Left lung (tissue), 10 donors: ENCODE data around the gene SAAL1. TPM values are rescaled to one million over a fixed set of nuclear protein-coding genes. Genes with fewer than 3 reads are reported as not detected.
A peak's percentile ranks its signal among the peaks of the same experiment; 100 is the strongest.
"Not testable (repeated sequence)": the region's sequence is repeated elsewhere in the genome, so short reads cannot be mapped to it uniquely, and the experiment has no call there.

Experiments
- ATAC-seq: fragments of 200-7000 bp; cut with Tn5 transposase; one replicate; pipeline ENCODE4 v1.9.1; 2020; ENCODE audit warnings: moderate library complexity
- DNase-seq, 4 donors: peaks; one replicate each; pipeline ENCODE4 v3.0.0-alpha.2; 2013 to 2020
- H3K27ac ChIP-seq, 2 donors: fragments of 200-600 bp; sonication (generic) in 1 of 2; one replicate each; pipeline versions ENCODE4 v1.5.0 to v1.8.0; 2020 to 2021
- H3K27me3 ChIP-seq, 2 donors: fragments of 200-600 bp; sonication (generic) in 1 of 2; one replicate each; pipeline versions ENCODE4 v1.5.0 to v1.8.0; 2020 to 2021
- H3K36me3 ChIP-seq, 2 donors: fragments of 200-600 bp; sonication (generic) in 1 of 2; one replicate each; pipeline versions ENCODE4 v1.5.0 to v1.8.0; 2020 to 2021
- H3K4me1 ChIP-seq, 2 donors: fragments of 200-600 bp; one replicate each; pipeline ENCODE4 v1.8.0; 2021
- H3K4me3 ChIP-seq, 2 donors: fragments of 200-600 bp; sonication (generic) in 1 of 2; one replicate each; pipeline versions ENCODE4 v1.5.0 to v1.8.0; 2020 to 2021; ENCODE audit warnings: mild to moderate bottlenecking in 1 of 2
- H3K9me3 ChIP-seq, 2 donors: fragments of 200-600 bp; sonication (generic) in 1 of 2; one replicate each; pipeline versions ENCODE4 v1.5.0 to v1.8.0; 2020 to 2021
- intact Hi-C, 2 donors: fragments of 100-400 bp; cut with DNase I; formaldehyde crosslinking; loops; one replicate each; pipeline versions ENCODE4 v1.11.2 to v1.14.2; 2022
- polyA plus RNA-seq, 6 donors: library from polyadenylated mRNA; unstranded; fragments of 120-200 nt; gene quantifications; one replicate each; pipeline ENCODE4 v1.2.1, GENCODE V29; 2013; ENCODE audit not compliant: insufficient read length in 6 of 6
- total RNA-seq, 2 donors: library from RNA; stranded (reverse); fragmentation: NEBNext Ultra II Directional; extraction: Animal tissue kit (Norgen Biotek cat#: 25700); gene quantifications; one replicate each; pipeline ENCODE4 v1.2.1, GENCODE V29; 2021
- TF ChIP-seq, protein P1 (sequence below), 2 donors: fragments of 200-600 bp; sonication (generic) in 1 of 2; IDR thresholded peaks; one replicate each; pipeline versions ENCODE4 v1.5.0 to v1.8.0; 2021; ENCODE audit warnings: antibody characterized with exemption in 2 of 2
- donor health status: DM: no; HTN: yes; CAD: no.
- donor health status: DM: no; HTN: no; CAD: no.

Gene SAAL1
- total and polyA plus RNA-seq, 8 donors: 9.5 to 48.3 (median 35.7) TPM

DNA sequence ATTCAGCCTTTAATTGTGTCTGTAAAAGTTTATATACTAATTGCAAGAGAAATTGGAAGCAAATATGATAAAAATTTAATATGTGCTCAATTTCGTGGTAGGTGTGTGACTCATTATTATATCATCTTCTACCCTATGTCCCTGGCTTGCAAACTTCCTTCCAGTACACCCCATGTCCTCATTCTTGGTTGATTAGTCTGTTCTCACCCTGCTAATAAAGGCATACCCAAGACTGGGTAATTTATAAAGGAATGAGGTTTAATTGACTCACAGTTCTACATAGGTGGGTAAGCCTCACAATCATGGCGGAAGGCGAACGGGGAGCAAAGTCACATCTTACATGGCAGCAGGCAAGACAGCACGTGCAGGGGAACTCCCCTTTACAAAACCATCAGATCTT is 38.4 kb upstream of the SAAL1 start:
- DNase-seq (no peak), ATAC-seq (no peak)
- intact Hi-C loops: no loop called here
- Histone ChIP-seq H3K4me3 (no peak overlapping the region), H3K4me1 (no peaks in the 10 kb centered on the region), H3K27ac (no peak overlapping the region), H3K36me3 (no peaks in the 10 kb centered on the region), H3K27me3 (peaks cover 0 to 23% of the 10 kb centered on the region in 2 donors), H3K9me3 (no peaks in the 10 kb centered on the region)
- TF ChIP-seq, protein P1, sequence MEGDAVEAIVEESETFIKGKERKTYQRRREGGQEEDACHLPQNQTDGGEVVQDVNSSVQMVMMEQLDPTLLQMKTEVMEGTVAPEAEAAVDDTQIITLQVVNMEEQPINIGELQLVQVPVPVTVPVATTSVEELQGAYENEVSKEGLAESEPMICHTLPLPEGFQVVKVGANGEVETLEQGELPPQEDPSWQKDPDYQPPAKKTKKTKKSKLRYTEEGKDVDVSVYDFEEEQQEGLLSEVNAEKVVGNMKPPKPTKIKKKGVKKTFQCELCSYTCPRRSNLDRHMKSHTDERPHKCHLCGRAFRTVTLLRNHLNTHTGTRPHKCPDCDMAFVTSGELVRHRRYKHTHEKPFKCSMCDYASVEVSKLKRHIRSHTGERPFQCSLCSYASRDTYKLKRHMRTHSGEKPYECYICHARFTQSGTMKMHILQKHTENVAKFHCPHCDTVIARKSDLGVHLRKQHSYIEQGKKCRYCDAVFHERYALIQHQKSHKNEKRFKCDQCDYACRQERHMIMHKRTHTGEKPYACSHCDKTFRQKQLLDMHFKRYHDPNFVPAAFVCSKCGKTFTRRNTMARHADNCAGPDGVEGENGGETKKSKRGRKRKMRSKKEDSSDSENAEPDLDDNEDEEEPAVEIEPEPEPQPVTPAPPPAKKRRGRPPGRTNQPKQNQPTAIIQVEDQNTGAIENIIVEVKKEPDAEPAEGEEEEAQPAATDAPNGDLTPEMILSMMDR (IDR thresholded peaks at IDR 0.05): no peak

DNA sequence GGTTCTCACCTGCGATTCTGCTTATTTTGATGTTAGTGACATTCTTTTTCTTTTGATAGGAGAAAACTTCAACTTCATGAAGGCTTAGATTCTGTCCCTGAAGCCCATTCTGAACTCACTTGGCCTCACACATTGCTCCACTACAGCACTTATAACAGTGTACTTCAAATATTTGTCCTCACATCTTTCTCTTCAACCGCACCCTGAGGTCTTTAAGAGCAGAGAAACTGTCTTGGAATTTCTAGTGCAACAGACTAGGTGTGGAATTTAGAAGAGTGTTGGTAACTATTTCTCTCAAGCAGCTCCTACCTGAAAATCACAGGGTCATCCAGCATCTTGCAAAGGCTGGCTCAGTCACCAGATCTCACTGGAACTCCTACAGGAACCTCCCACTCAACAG is 34.3 kb upstream of the SAAL1 start:
- peak; percentile 69 for ATAC-seq
- TF ChIP-seq, protein P1 (IDR thresholded peaks at IDR 0.05): no peak
- Histone ChIP-seq H3K36me3 (no peaks in the 10 kb centered on the region), H3K9me3 (no peaks in the 10 kb centered on the region), H3K4me1 (no peaks in the 10 kb centered on the region), H3K27me3 (peaks cover 0 to 7% of the 10 kb centered on the region in 2 donors), H3K27ac (no peak overlapping the region), H3K4me3 (no peak overlapping the region)
- intact Hi-C loops: no loop called here
- no peak for DNase-seq

DNA sequence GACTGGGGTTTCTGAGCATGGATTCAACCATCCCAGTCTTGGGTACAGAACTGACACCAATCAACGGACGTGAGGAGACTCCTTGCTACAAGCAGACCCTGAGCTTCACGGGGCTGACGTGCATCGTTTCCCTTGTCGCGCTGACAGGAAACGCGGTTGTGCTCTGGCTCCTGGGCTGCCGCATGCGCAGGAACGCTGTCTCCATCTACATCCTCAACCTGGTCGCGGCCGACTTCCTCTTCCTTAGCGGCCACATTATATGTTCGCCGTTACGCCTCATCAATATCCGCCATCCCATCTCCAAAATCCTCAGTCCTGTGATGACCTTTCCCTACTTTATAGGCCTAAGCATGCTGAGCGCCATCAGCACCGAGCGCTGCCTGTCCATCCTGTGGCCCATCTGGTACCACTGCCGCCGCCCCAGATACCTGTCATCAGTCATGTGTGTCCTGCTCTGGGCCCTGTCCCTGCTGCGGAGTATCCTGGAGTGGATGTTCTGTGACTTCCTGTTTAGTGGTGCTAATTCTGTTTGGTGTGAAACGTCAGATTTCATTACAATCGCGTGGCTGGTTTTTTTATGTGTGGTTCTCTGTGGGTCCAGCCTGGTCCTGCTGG is 31.4 kb upstream of the SAAL1 start:
- Histone ChIP-seq H3K36me3 (no peaks in the 10 kb centered on the region), H3K27me3 (peaks cover 0 to 19% of the 10 kb centered on the region in 2 donors), H3K27ac (no peak overlapping the region), H3K4me3 (no peak overlapping the region), H3K9me3 (no peaks in the 10 kb centered on the region), H3K4me1 (no peaks in the 10 kb centered on the region)
- TF ChIP-seq, protein P1 (IDR thresholded peaks at IDR 0.05): no peak
- intact Hi-C loops: no loop called here
- ATAC-seq: no peak
- DNase-seq: peak in 1 of 4 donors; percentile 71

DNA sequence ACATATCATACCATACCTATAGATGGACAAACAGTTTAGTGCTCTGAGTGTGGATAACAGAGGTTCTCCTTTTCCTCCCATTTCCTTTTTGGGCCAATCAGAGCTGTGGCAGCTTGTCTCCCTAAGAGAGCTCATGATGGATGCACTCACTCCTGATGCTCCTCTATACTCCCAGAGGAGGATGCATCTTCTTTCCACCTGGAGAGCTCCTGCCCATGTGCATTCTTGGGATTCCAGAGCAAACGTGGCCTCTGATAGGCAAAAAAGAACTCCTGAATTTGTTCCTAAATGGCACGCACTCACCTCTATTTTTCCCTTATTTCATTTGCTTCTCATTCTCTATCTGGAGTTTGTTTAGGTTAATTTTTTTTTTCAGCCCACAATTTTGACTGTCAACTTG is 29.4 kb upstream of the SAAL1 start:
- no peak overlapping the region for H3K4me3 ChIP-seq
- ATAC-seq (no peak), DNase-seq (no peak)
- H3K9me3 ChIP-seq: no peaks in the 10 kb centered on the region
- H3K36me3 ChIP-seq: no peaks in the 10 kb centered on the region
- H3K27ac ChIP-seq: no peak overlapping the region
- H3K4me1 ChIP-seq: no peaks in the 10 kb centered on the region
- H3K27me3 ChIP-seq: peaks cover 0 to 12% of the 10 kb centered on the region in 2 donors
- intact Hi-C loops: no loop called here
- TF ChIP-seq, protein P1 (IDR thresholded peaks at IDR 0.05): no peak

DNA sequence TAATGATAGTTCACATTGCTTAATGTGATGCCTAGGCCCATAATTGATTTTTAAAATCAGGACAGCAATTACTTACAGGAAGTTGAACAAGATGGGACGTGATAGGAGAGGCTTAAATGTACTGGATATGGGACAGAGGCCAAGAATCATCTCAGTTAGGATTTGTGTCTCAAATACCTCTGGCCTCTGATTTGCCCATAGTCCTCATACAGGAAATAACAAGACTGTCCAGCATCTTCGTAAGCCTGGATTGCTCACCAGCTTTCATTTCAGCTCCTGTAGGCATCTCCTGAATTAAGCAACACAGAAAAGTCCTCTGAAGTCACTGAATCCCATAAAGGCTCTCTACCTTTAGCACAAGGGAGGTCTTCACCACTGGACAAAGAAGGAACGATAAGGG is 26.5 kb upstream of the SAAL1 start, which contains the start of gene MRGPRX3:
Gene MRGPRX3 (plus strand): TSS at position 231 of the 400 bp plus-strand sequence. CDS start 4,632 bp downstream, outside the sequence.
- Histone ChIP-seq H3K36me3 (no peaks in the 10 kb centered on the region), H3K27me3 (peaks cover 0 to 21% of the 10 kb centered on the region in 2 donors), H3K4me1 (no peaks in the 10 kb centered on the region), H3K4me3 (no peak within 1 kb of the TSS), H3K9me3 (no peaks in the 10 kb centered on the region), H3K27ac (no peak within 1 kb of the TSS)
- DNase-seq: no peak
- intact Hi-C loops: no loop called here
- no peak for ATAC-seq
- TF ChIP-seq, protein P1 (IDR thresholded peaks at IDR 0.05): no peak

DNA sequence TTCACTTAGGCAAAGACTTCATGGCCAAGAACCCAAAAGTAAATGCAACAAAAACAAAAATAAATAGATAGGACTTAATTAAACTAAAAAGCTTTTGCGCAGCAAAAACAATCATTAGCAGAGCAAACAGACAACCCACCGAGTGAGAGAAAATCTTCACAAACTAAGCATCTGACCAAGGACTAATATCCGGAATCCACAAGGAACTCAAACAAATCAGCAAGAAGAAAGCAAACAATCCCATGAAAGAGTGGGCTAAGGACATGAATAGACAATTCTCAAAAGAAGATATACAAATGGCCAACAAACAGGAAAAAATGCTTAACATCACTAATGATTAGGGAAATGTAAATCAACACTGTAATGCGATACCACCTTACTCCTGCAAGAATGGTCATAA is 25.2 kb upstream of the SAAL1 start:
- H3K4me1 ChIP-seq, DNase-seq, H3K4me3 ChIP-seq, ATAC-seq, H3K9me3 ChIP-seq, H3K36me3 ChIP-seq, H3K27ac ChIP-seq, intact Hi-C loops: not testable (repeated sequence)
- peaks cover 0 to 21% of the 10 kb centered on the region in 2 donors for H3K27me3 ChIP-seq

DNA sequence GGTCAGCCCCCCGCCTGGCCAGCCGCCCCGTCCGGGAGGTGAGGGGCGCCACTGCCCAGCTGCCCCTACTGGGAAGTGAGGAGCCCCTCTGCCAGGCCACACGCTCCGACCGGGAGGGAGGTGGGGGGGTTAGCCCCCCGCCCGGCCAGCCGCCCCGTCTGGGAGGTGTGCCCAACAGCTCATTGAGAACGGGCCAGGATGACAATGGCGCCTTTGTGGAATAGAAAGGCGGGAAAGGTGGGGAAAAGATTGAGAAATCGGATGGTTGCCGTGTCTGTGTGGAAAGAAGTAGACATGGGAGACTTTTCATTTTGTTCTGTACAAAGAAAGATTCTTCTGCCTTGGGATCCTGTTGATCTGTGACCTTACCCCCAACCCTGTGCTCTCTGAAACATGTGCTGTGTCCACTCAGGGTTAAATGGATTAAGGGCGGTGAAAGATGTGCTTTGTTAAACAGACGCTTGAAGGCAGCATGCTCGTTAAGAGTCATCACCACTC is 15.5 kb upstream of the SAAL1 start:
- H3K9me3 ChIP-seq, H3K4me1 ChIP-seq, H3K36me3 ChIP-seq, H3K27ac ChIP-seq, H3K4me3 ChIP-seq, H3K27me3 ChIP-seq, intact Hi-C loops, ATAC-seq: not testable (repeated sequence)
- DNase-seq: peak in 1 of 4 donors; percentile 49
